Breast epithelium (tissue), 4 donors: ENCODE results near the gene GAS7. TPM values are rescaled to one million over a fixed set of nuclear protein-coding genes. Genes with fewer than 3 reads are reported as not detected.

Experiments used
- DNase-seq, 2 donors: peaks; one replicate each; pipeline ENCODE4 v3.0.0-alpha.2; 2019; ENCODE audit warnings: low spot score in 2 of 2
- H3K27ac ChIP-seq, 2 donors: fragments of 200-600 bp; sonication (generic) in 1 of 2; one replicate each; pipeline ENCODE4 v1.5.1; 2016 to 2019; ENCODE audit warnings: mild to moderate bottlenecking in 1 of 2
- H3K27me3 ChIP-seq, 2 donors: fragments of 200-600 bp; sonication (generic) in 1 of 2; one replicate each; pipeline versions ENCODE4 v1.5.1 to v1.6.0; 2017 to 2019; ENCODE audit warnings: control low read depth in 1 of 2, mild to moderate bottlenecking in 1 of 2
- H3K36me3 ChIP-seq: fragments of 200-600 bp; one replicate; pipeline ENCODE4 v1.5.1; 2019
- H3K4me1 ChIP-seq, 2 donors: fragments of 200-600 bp; sonication (generic); one replicate each; pipeline ENCODE4 v1.5.1; 2016 to 2019; ENCODE audit warnings: control low read depth in 1 of 2
- H3K4me3 ChIP-seq, 3 donors: fragments of 200-600 bp; sonication (generic); 1 replicate in 2 of 3; 2 replicates in 1 of 3; pipeline ENCODE4 v1.5.1; 2016 to 2019; ENCODE audit warnings: mild to moderate bottlenecking in 3 of 3, moderate library complexity in 2 of 3
- H3K9me3 ChIP-seq, 2 donors: fragments of 200-600 bp; sonication (generic) in 1 of 2; one replicate each; pipeline ENCODE4 v1.5.1; 2016 to 2019; ENCODE audit warnings: control low read depth in 1 of 2
- CTCF ChIP-seq, 3 donors: fragments of 450-650 bp; IDR thresholded peaks; one replicate each; pipeline ENCODE4 v1.5.1; 2016 to 2017; ENCODE audit warnings: antibody characterized with exemption in 3 of 3, mild to moderate bottlenecking in 3 of 3, moderate library complexity in 3 of 3
- POLR2A ChIP-seq: fragments of 450-650 bp; IDR thresholded peaks from one replicate; pipeline ENCODE4 v1.6.1; 2016; ENCODE audit warnings: antibody characterized with exemption, mild to moderate bottlenecking, moderate library complexity
- POLR2AphosphoS5 ChIP-seq, 3 donors: sonication (generic); formaldehyde crosslinking; IDR thresholded peaks; one replicate each; pipeline ENCODE4 v1.6.1; 2017; ENCODE audit warnings: antibody characterized with exemption in 3 of 3
- intact Hi-C: fragments of 100-400 bp; cut with DNase I; formaldehyde crosslinking; loops from one replicate; pipeline ENCODE4 v1.15.1; 2023; ENCODE audit warnings: low total_unique reads
- total RNA-seq, 3 donors: library from RNA; depleted of rRNA; stranded (reverse); fragments of >200 nt; gene quantifications; one replicate each; pipeline ENCODE4 v1.1.0, GENCODE V29; 2016

The GAS7 gene
- total RNA-seq, 3 donors from 2014 or later, result 21.8 to 62.2 (median 33.4) TPM

GRCh38 chr17:9958586-9959281, 239.7 kb downstream of the GAS7 start:
- Histone ChIP-seq H3K4me3 (peak overlapping the region in 2 of 3 donors; percentile 26 to 54), H3K27ac (no peak overlapping the region), H3K4me1 (no peaks in the 10 kb centered on the region), H3K27me3 (no peaks in the 10 kb centered on the region), H3K36me3 (no peaks in the 10 kb centered on the region), H3K9me3 (no peaks in the 10 kb centered on the region)
- DNase-seq, result peak in 1 of 2 donors; percentile 34
- no peak for TF ChIP-seq POLR2AphosphoS5 (IDR thresholded peaks at IDR 0.05)
- no peak for TF ChIP-seq POLR2A
- no peak for TF ChIP-seq CTCF (IDR thresholded peaks at IDR 0.05)
- intact Hi-C loops, result no loop called here

GRCh38 chr17:9957244-9957643, 241.2 kb downstream of the GAS7 start:
- Histone ChIP-seq H3K36me3 (no peaks in the 10 kb centered on the region), H3K27ac (no peak overlapping the region), H3K9me3 (no peaks in the 10 kb centered on the region), H3K27me3 (no peaks in the 10 kb centered on the region), H3K4me1 (no peaks in the 10 kb centered on the region), H3K4me3 (no peak overlapping the region)
- intact Hi-C loops, result no loop called here
- TF ChIP-seq POLR2AphosphoS5 (IDR thresholded peaks at IDR 0.05) (no peak), CTCF (IDR thresholded peaks at IDR 0.05) (no peak), POLR2A (no peak)
- no peak for DNase-seq

- Histone ChIP-seq H3K4me1 (no peaks in the 10 kb centered on the region), H3K27ac (peak overlapping the region in 1 of 2 donors; percentile 25)
- intact Hi-C loops, result no loop called here
These were observed 241.8 kb downstream of the GAS7 start for GRCh38 chr17:9956474-9957131.

GRCh38 chr17:9953492-9953891, 244.9 kb downstream of the GAS7 start:
- Histone ChIP-seq H3K27me3 (no peaks in the 10 kb centered on the region), H3K27ac (no peak overlapping the region), H3K36me3 (no peaks in the 10 kb centered on the region), H3K4me1 (no peaks in the 10 kb centered on the region), H3K9me3 (no peaks in the 10 kb centered on the region), H3K4me3 (no peak overlapping the region)
- intact Hi-C loops, result no loop called here
- TF ChIP-seq POLR2A, result no peak
- TF ChIP-seq CTCF (IDR thresholded peaks at IDR 0.05), result no peak
- TF ChIP-seq POLR2AphosphoS5 (IDR thresholded peaks at IDR 0.05), result no peak
- no peak for DNase-seq

More at GRCh38 chr17:9956474-9957131, 241.8 kb downstream of the GAS7 start:
- DNase-seq, result no peak
- no peaks in the 10 kb centered on the region for H3K9me3 ChIP-seq
- TF ChIP-seq POLR2A (no peak), POLR2AphosphoS5 (IDR thresholded peaks at IDR 0.05) (no peak), CTCF (IDR thresholded peaks at IDR 0.05) (no peak)
- H3K4me3 ChIP-seq, result no peak overlapping the region
- H3K27me3 ChIP-seq, result no peaks in the 10 kb centered on the region
- H3K36me3 ChIP-seq, result no peaks in the 10 kb centered on the region

GRCh38 chr17:9951803-9952202, 246.6 kb downstream of the GAS7 start:
- H3K27me3 ChIP-seq, result no peaks in the 10 kb centered on the region
- no peak for DNase-seq
- H3K36me3 ChIP-seq, result no peaks in the 10 kb centered on the region
- H3K9me3 ChIP-seq, result no peaks in the 10 kb centered on the region
- no peak for TF ChIP-seq CTCF (IDR thresholded peaks at IDR 0.05)
- TF ChIP-seq POLR2A, result no peak
- no peak for TF ChIP-seq POLR2AphosphoS5 (IDR thresholded peaks at IDR 0.05)
- H3K4me1 ChIP-seq, result no peaks in the 10 kb centered on the region
- H3K4me3 ChIP-seq, result no peak overlapping the region
- intact Hi-C loops, result no loop called here
- no peak overlapping the region for H3K27ac ChIP-seq
